Measurements from ENCODE around the gene NDUFA8. TPM values are rescaled to one million over a fixed set of nuclear protein-coding genes. Genes with fewer than 3 reads are reported as not detected.

Gene NDUFA8
- total and polyA plus RNA-seq, 9 of the 15 experiments (the other 6 are each of a cell fraction or from before 2014, with no cell fraction given): 105 to 212 (median 133) TPM

GRCh38 chr9:122134822-122135528 is 24.6 kb downstream of the NDUFA8 start:
- peak; percentile 49 for FAIRE-seq
- intact Hi-C loops (cut with micrococcal nuclease): no loop called here
- POLR2A ChIA-PET: interaction anchor here (0.6 to 0.7 kb wide), 2 partner anchors 64 to 236 kb away, joined by 3 read pairs; partner anchors contain the start of gene PTGS1
- TF ChIP-seq BRF2 (IDR thresholded peaks at IDR 0.05; ENCODE audit: borderline replicate concordance, insufficient read depth, insufficient read length) (no peak), EP400 (IDR thresholded peaks at IDR 0.05) (no peak), MBD2 (IDR thresholded peaks at IDR 0.05; ENCODE audit: borderline replicate concordance, low read depth) (no peak), SAFB (IDR thresholded peaks at IDR 0.05; ENCODE audit: borderline replicate concordance, low read depth, low read length) (no peak), GATAD2B (IDR thresholded peaks at IDR 0.05; ENCODE audit: borderline replicate concordance) (no peak), ARID4B (CRISPR knock-in tag; IDR thresholded peaks at IDR 0.05) (no peak), CREM (IDR thresholded peaks at IDR 0.05; ENCODE audit: low read depth) (peak; percentile 87), POLR2AphosphoS2 (IDR thresholded peaks at IDR 0.05; ENCODE audit: low read length) (no peak), CREB1 (IDR thresholded peaks at IDR 0.05) (0 out of 2 replicates have a peak, but pooled peaks have one; percentile 36), CREB1 (CRISPR knock-in tag; IDR thresholded peaks at IDR 0.05) (no peak), SMARCC2 (IDR thresholded peaks at IDR 0.05; ENCODE audit: low read depth) (no peak), ZBTB43 (CRISPR knock-in tag; IDR thresholded peaks at IDR 0.05) (no peak), RBM25 (IDR thresholded peaks at IDR 0.05; ENCODE audit: low read depth, low read length, severe bottlenecking) (no peak), ZNF133 (CRISPR knock-in tag; IDR thresholded peaks at IDR 0.05) (no peak)
- TF ChIP-seq, protein P1, sequence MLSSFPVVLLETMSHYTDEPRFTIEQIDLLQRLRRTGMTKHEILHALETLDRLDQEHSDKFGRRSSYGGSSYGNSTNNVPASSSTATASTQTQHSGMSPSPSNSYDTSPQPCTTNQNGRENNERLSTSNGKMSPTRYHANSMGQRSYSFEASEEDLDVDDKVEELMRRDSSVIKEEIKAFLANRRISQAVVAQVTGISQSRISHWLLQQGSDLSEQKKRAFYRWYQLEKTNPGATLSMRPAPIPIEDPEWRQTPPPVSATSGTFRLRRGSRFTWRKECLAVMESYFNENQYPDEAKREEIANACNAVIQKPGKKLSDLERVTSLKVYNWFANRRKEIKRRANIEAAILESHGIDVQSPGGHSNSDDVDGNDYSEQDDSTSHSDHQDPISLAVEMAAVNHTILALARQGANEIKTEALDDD (IDR thresholded peaks at IDR 0.05): no peak

More at GRCh38 chr9:122134822-122135528, 24.6 kb downstream of the NDUFA8 start:
- H3K4me1 ChIP-seq (replicated peaks in 1 of 2; ENCODE audit: control insufficient read depth in 2 of 2, insufficient read depth in 2 of 2, low read length in 2 of 2): peaks cover 0 to 9% of the 10 kb centered on the region in 2 experiments; a peak in 1 of 5 replicates
- H3K27me3 ChIP-seq (ENCODE audit: control insufficient read depth in 2 of 2, insufficient read depth in 2 of 2, low read length in 2 of 2): peaks cover 2 to 18% of the 10 kb centered on the region in 2 experiments; a peak in 3 of 5 replicates
- no peaks in the 10 kb centered on the region for H3K9me1 ChIP-seq (ENCODE audit: control insufficient read depth, insufficient read depth, low read length)
- no peak overlapping the region for H3K9ac ChIP-seq (ENCODE audit: insufficient read depth in 1 of 2, low read depth in 2 of 2, low read length in 2 of 2)
- CTCF ChIA-PET (ENCODE audit: low intra/inter-chr PET ratio): no interaction called here
- no TSS peak for BruUV-seq (replicated peaks)
- 0 out of 2 replicates have a peak, but pooled peaks cover 6% of the 10 kb centered on the region for H4K20me1 ChIP-seq (replicated peaks; ENCODE audit: control insufficient read depth, insufficient read depth, low read length)
- DNase-seq (ENCODE audit: extremely low read depth in 1 of 4, low spot score in 3 of 4): peak in 3 of 4 experiments; percentile 30 to 42 (median 36)
- no peak overlapping the region; the same call in 1 of the 2 replicates for H3K4me2 ChIP-seq (ENCODE audit: insufficient read depth, low read length)
- H3K79me2 ChIP-seq (ENCODE audit: control insufficient read depth, insufficient read depth, low read length): no peaks in the 10 kb centered on the region
- in situ Hi-C loops (cut with MboI): no loop called here
- H3K27ac ChIP-seq (ENCODE audit: extremely low read depth, low read depth, low read length): no peak overlapping the region
- H3K9me3 ChIP-seq (replicated peaks; ENCODE audit: control insufficient read depth, insufficient read depth, low read depth, low read length): no peaks in the 10 kb centered on the region
- peak; percentile 64 for ATAC-seq
- H3K36me3 ChIP-seq (ENCODE audit: control insufficient read depth, insufficient read depth, low read length): no peaks in the 10 kb centered on the region
- H3K4me3 ChIP-seq: no peak overlapping the region
- no peak overlapping the region for H2AFZ ChIP-seq (ENCODE audit: low read depth, low read length)
- 17% methylated on average over 12 of the region's 12 CpGs for WGBS (ENCODE audit: insufficient coverage, low coverage, missing lambda C conversion rate)

Measured in K562 (cell line).